HCT116 (cell line): ENCODE data around the gene TMSB4X. TPM values are rescaled to one million over a fixed set of nuclear protein-coding genes. Genes with fewer than 3 reads are reported as not detected.
"Not testable (repeated sequence)": the region's sequence is repeated elsewhere in the genome, so short reads cannot be mapped to it uniquely, and the experiment has no call there.

Experiments used
- ATAC-seq: fragments of 200-7000 bp; cut with Tn5 transposase; 2 replicates; pipeline ENCODE4 v1.9.1; 2020; ENCODE audit warnings: mild to moderate bottlenecking, moderate library complexity
- BruUV-seq: library from RNA; stranded (reverse); fragments of 400-500 nt; replicated peaks from 2 replicates; lab custom pipeline; 2021; lab: Mats Ljungman, UMichigan
- CTCF ChIA-PET: fragments of 300-600 bp; sonication (Branson Sonifier 250); formaldehyde crosslinking; loops from one replicate; lab custom pipeline; 2021; ENCODE audit warnings: antibody characterized with exemption; lab: Charles Lee
- POLR2A ChIA-PET: fragments of 300-600, 350-600 bp; sonication (Branson Sonifier 250); formaldehyde crosslinking; loops from one replicate; lab custom pipeline; 2021; ENCODE audit warnings: antibody characterized with exemption; lab: Charles Lee
- RAD21 ChIA-PET, 2 experiments: fragments of 300-600 bp; sonication (Branson Sonifier 250); formaldehyde crosslinking; loops; one replicate each; lab custom pipeline; 2023; ENCODE audit warnings: low total read pairs in 2 of 2; ENCODE audit not compliant: uncharacterized antibody in 2 of 2, unreplicated experiment in 2 of 2, low non-redundant PET in 1 of 2; lab: Charles Lee
- DNase-seq: peaks from one replicate; pipeline ENCODE4 v3.0.0-alpha.2; 2010; ENCODE audit warnings: low read depth, low spot score
- H2AFZ ChIP-seq: fragments of 200-600 bp; shearing (Covaris generic), sonication (generic); 2 replicates; pipeline ENCODE4 v1.6.1; 2017; ENCODE audit warnings: low read depth, mixed run types, mixed read lengths, antibody characterized with exemption, low read length; ENCODE audit not compliant: poor library complexity, severe bottlenecking
- H3K27ac ChIP-seq: 2 replicates; pipeline ENCODE4 v1.5.1; 2012; ENCODE audit warnings: low read depth, low read length
- H3K27me3 ChIP-seq: fragments of 200-600 bp; sonication (generic); 2 replicates; pipeline ENCODE4 v1.6.1; 2016; ENCODE audit warnings: mixed run types, low read length, mixed read lengths; ENCODE audit not compliant: insufficient read depth
- H3K36me3 ChIP-seq, 2 experiments: fragments of 200-500 bp in 1 of 2; fragments of 200-600 bp in 1 of 2; sonication (Bioruptor generic) in 1 of 2; sonication (generic) in 1 of 2; 2 replicates each; pipeline versions ENCODE4 v1.5.1 to v1.6.1; 2014 to 2016; ENCODE audit warnings: low read length in 2 of 2, inconsistent platforms in 1 of 2, mixed read lengths in 1 of 2, mixed run types in 1 of 2; ENCODE audit not compliant: insufficient read depth in 2 of 2, control insufficient read depth in 1 of 2
- H3K4me1 ChIP-seq, 2 experiments: fragments of 200-600 bp in 1 of 2; sonication (generic) in 1 of 2; 2 replicates each; pipeline versions ENCODE4 v1.5.1 to v1.6.1; 2012 to 2017; ENCODE audit warnings: low read length in 2 of 2, inconsistent platforms in 1 of 2, mild to moderate bottlenecking in 1 of 2, mixed read lengths in 1 of 2, mixed run types in 1 of 2, moderate library complexity in 1 of 2; ENCODE audit not compliant: insufficient read depth in 2 of 2, control insufficient read depth in 1 of 2
- H3K4me2 ChIP-seq: fragments of 200-600 bp; sonication (generic); 2 replicates; pipeline ENCODE4 v1.6.1; 2017; ENCODE audit warnings: mixed run types, low read length, mixed read lengths
- H3K4me3 ChIP-seq, 2 experiments: fragments of 200-600 bp in 1 of 2; sonication (generic) in 1 of 2; replicated peaks in 1 of 2; 2 replicates each; pipeline ENCODE4 v1.5.1; 2011 to 2016; ENCODE audit warnings: low read length in 2 of 2, control low read depth in 1 of 2, low read depth in 1 of 2, mild to moderate bottlenecking in 1 of 2, mixed read lengths in 1 of 2, mixed run types in 1 of 2
- H3K79me2 ChIP-seq: fragments of 200-600 bp; sonication (generic); 2 replicates; pipeline ENCODE4 v1.6.1; 2017; ENCODE audit warnings: mild to moderate bottlenecking, mixed run types, low read length, moderate library complexity, mixed read lengths; ENCODE audit not compliant: insufficient read depth
- H3K9ac ChIP-seq: fragments of 200-600 bp; sonication (generic); 2 replicates; pipeline ENCODE4 v1.6.1; 2016; ENCODE audit warnings: low read length, mixed read lengths
- H3K9me2 ChIP-seq: fragments of 200-600 bp; sonication (generic), shearing (Covaris generic); 2 replicates; pipeline ENCODE4 v1.6.1; 2017; ENCODE audit warnings: mixed run types, mild to moderate bottlenecking, moderate library complexity; ENCODE audit not compliant: insufficient read depth
- H3K9me3 ChIP-seq, 2 experiments: fragments of 200-500 bp in 1 of 2; fragments of 200-600 bp in 1 of 2; sonication (Bioruptor generic) in 1 of 2; sonication (generic) in 1 of 2; 2 replicates each; pipeline ENCODE4 v1.6.1; 2014 to 2017; ENCODE audit warnings: low read length in 2 of 2, mixed read lengths in 2 of 2, inconsistent platforms in 1 of 2, low read depth in 1 of 2, mild to moderate bottlenecking in 1 of 2, mixed run types in 1 of 2, moderate library complexity in 1 of 2; ENCODE audit not compliant: control insufficient read depth in 1 of 2, insufficient read depth in 1 of 2
- H4K20me1 ChIP-seq: fragments of 200-600 bp; sonication (generic), shearing (Covaris generic); 2 replicates; pipeline ENCODE4 v1.6.1; 2017; ENCODE audit warnings: mixed run types, mild to moderate bottlenecking, moderate library complexity; ENCODE audit not compliant: insufficient read depth
- EGR1 ChIP-seq: IDR thresholded peaks from 2 replicates; pipeline ENCODE4 v1.6.1; 2012; ENCODE audit warnings: low read depth
- ELF1 ChIP-seq: IDR thresholded peaks from 2 replicates; pipeline ENCODE4 v1.6.1; 2012; ENCODE audit warnings: low read depth, borderline replicate concordance
- EZH2 ChIP-seq: fragments of 200-600 bp; sonication (generic); IDR thresholded peaks from 2 replicates; pipeline ENCODE4 v1.6.1; 2017; ENCODE audit warnings: antibody characterized with exemption, mixed run types
- EZH2phosphoT487 ChIP-seq: fragments of 200-600 bp; IDR thresholded peaks from 2 replicates; pipeline ENCODE4 v1.6.1; 2018; ENCODE audit warnings: antibody characterized with exemption, borderline replicate concordance
- JUND ChIP-seq: IDR thresholded peaks from 2 replicates; pipeline ENCODE4 v1.6.1; 2012
- POLR2A ChIP-seq: IDR thresholded peaks from 2 replicates; pipeline ENCODE4 v1.7.0; 2011; ENCODE audit warnings: borderline replicate concordance; ENCODE audit not compliant: insufficient read depth, insufficient read length; ENCODE audit errors: extremely low read depth
- SIN3A ChIP-seq: IDR thresholded peaks from 2 replicates; pipeline ENCODE4 v1.6.1; 2012; ENCODE audit warnings: low read depth
- ZFX ChIP-seq: fragments of 450-650 bp; IDR thresholded peaks from 2 replicates; pipeline ENCODE4 v1.6.1; 2017
- intact Hi-C: fragments of 100-400 bp; cut with micrococcal nuclease; formaldehyde crosslinking; loops from 2 replicates; pipeline ENCODE4 v1.10.0; 2022
- total RNA-seq: library from RNA; stranded (reverse); gene quantifications from one replicate; pipeline ENCODE4 v1.2.1, GENCODE V29; 2021; ENCODE audit not compliant: unreplicated experiment

The TMSB4X gene
- total RNA-seq, 1 experiment from 2014 or later, result 407 TPM

- intact Hi-C loops, result loop anchor here (2.0 to 10.0 kb wide), 2 partner anchors 423 to 509 kb away; no protein-coding TSS in a partner anchor
- peaks cover 0 to 10% of the 10 kb centered on the region in 2 experiments; a peak in 2 of 4 replicates for H3K4me1 ChIP-seq
- H3K27me3 ChIP-seq, result no peaks in the 10 kb centered on the region
- H3K36me3 ChIP-seq, result no peaks in the 10 kb centered on the region
- H3K4me3 ChIP-seq, result peak overlapping the region; percentile 57 to 79
- H3K9ac ChIP-seq, result peak overlapping the region; percentile 77
- ChIA-PET RAD21 (interaction anchor here in 1 of 2 experiments (0.6 kb wide), 1 partner anchor 519 kb away, joined by 3 read pairs; no protein-coding TSS in a partner anchor), CTCF (no interaction called here), POLR2A (interaction anchor here (1.5 kb wide), 1 partner anchor 20 kb away, joined by 5 read pairs; no protein-coding TSS in a partner anchor)
- peaks cover 11% of the 10 kb centered on the region for H3K79me2 ChIP-seq
- H2AFZ ChIP-seq, result no peak overlapping the region
- H3K9me3 ChIP-seq, result no peaks in the 10 kb centered on the region
- no peak for TF ChIP-seq EZH2
- TF ChIP-seq ELF1, result no peak
- TF ChIP-seq EZH2phosphoT487, result no peak
- TF ChIP-seq ZFX, result no peak
- TF ChIP-seq POLR2A, result no peak
- no peak for TF ChIP-seq SIN3A
- no peak for TF ChIP-seq EGR1
- ATAC-seq (no peak), DNase-seq (no peak)
- no peaks in the 10 kb centered on the region for H4K20me1 ChIP-seq
- peak overlapping the region; percentile 84 for H3K4me2 ChIP-seq
- H3K27ac ChIP-seq, result peak overlapping the region; percentile 71
- H3K9me2 ChIP-seq, result no peaks in the 10 kb centered on the region
- BruUV-seq, result no TSS peak
These were observed 1.2 kb downstream of the TMSB4X start for GRCh38 chrX:12975991-12976558.

- H3K9me2 ChIP-seq, H3K27ac ChIP-seq, ATAC-seq, RAD21 ChIA-PET, H3K9ac ChIP-seq, H3K4me3 ChIP-seq, BruUV-seq, H3K36me3 ChIP-seq, DNase-seq, H4K20me1 ChIP-seq, H2AFZ ChIP-seq, H3K9me3 ChIP-seq, H3K27me3 ChIP-seq: not testable (repeated sequence)
- ChIA-PET CTCF (interaction anchor here (2.2 kb wide), 1 partner anchor 30 kb away, joined by 7 read pairs; no protein-coding TSS in a partner anchor), POLR2A (interaction anchor here (1.0 to 1.6 kb wide), 2 partner anchors 105 to 511 kb away, joined by 3 to 4 read pairs; no protein-coding TSS in a partner anchor)
- peaks cover 11% of the 10 kb centered on the region for H3K79me2 ChIP-seq
- intact Hi-C loops, result loop anchor here (10.0 kb wide), 1 partner anchor 508 kb away; no protein-coding TSS in a partner anchor
- peaks cover 0 to 10% of the 10 kb centered on the region in 2 experiments; a peak in 2 of 4 replicates for H3K4me1 ChIP-seq
- H3K4me2 ChIP-seq, result 0 out of 2 replicates have a peak overlapping the region, but pooled peaks have one; percentile 84
- TF ChIP-seq JUND, result 0 out of 2 replicates have a peak, but pooled peaks have one; percentile 16
These were observed 2.2 kb downstream of the TMSB4X start for GRCh38 chrX:12976819-12977732.
